Adipocyte (in vitro differentiated cells): ENCODE results near the gene ANLN.
A peak's percentile ranks its signal among the peaks of the same experiment; 100 is the strongest.
"Not testable (repeated sequence)": the region's sequence is repeated elsewhere in the genome, so short reads cannot be mapped to it uniquely, and the experiment has no call there.

Experiments used
- DNase-seq: peaks from one replicate; pipeline ENCODE4 v3.0.0-alpha.2; 2015; ENCODE audit warnings: low read depth
- H3K27me3 ChIP-seq: replicated peaks from 2 replicates; pipeline ENCODE4 v1.7.0; 2013; ENCODE audit warnings: mild to moderate bottlenecking, low read length, moderate library complexity; ENCODE audit not compliant: control insufficient read depth, insufficient read depth
- H3K36me3 ChIP-seq: 2 replicates; pipeline ENCODE4 v1.7.0; 2013; ENCODE audit warnings: low read length, mild to moderate bottlenecking, moderate library complexity; ENCODE audit not compliant: control insufficient read depth, insufficient read depth, severe bottlenecking
- H3K4me1 ChIP-seq: 2 replicates; pipeline ENCODE4 v1.7.0; 2013; ENCODE audit warnings: mild to moderate bottlenecking, low read length, moderate library complexity; ENCODE audit not compliant: control insufficient read depth, insufficient read depth
- H3K4me3 ChIP-seq: 2 replicates; pipeline ENCODE4 v1.7.0; 2013; ENCODE audit warnings: mild to moderate bottlenecking, low read length, moderate library complexity
- H3K9ac ChIP-seq: 2 replicates; pipeline ENCODE4 v1.7.0; 2013; ENCODE audit warnings: mild to moderate bottlenecking, low read length, moderate library complexity
- H3K9me3 ChIP-seq: 2 replicates; pipeline ENCODE4 v1.7.0; 2013; ENCODE audit warnings: mild to moderate bottlenecking, low read length, moderate library complexity; ENCODE audit not compliant: control insufficient read depth

Gene ANLN

GRCh38 chr7:36360244-36360643, 29.4 kb upstream of the ANLN start:
- Histone ChIP-seq H3K4me1 (no peaks in the 10 kb centered on the region), H3K9me3 (no peaks in the 10 kb centered on the region), H3K9ac (no peak overlapping the region), H3K27me3 (no peaks in the 10 kb centered on the region), H3K4me3 (no peak overlapping the region), H3K36me3 (no peaks in the 10 kb centered on the region)
- DNase-seq: no peak

- no peak for DNase-seq
- Histone ChIP-seq H3K4me3 (no peak overlapping the region), H3K9ac (no peak overlapping the region), H3K27me3 (no peaks in the 10 kb centered on the region), H3K4me1 (no peaks in the 10 kb centered on the region), H3K9me3 (no peaks in the 10 kb centered on the region), H3K36me3 (no peaks in the 10 kb centered on the region)
Measured at GRCh38 chr7:36361227-36361626, 28.4 kb upstream of the ANLN start.

GRCh38 chr7:36363515-36363914, 26.1 kb upstream of the ANLN start:
- Histone ChIP-seq H3K4me3 (no peak overlapping the region), H3K36me3 (no peaks in the 10 kb centered on the region), H3K4me1 (peaks cover 4% of the 10 kb centered on the region), H3K9me3 (no peaks in the 10 kb centered on the region), H3K27me3 (no peaks in the 10 kb centered on the region), H3K9ac (no peak overlapping the region)
- DNase-seq: no peak

GRCh38 chr7:36366005-36366717, 23.5 kb upstream of the ANLN start:
- H3K9ac ChIP-seq: peak overlapping the region; percentile 84
- no peak for DNase-seq
- H3K4me1 ChIP-seq: peaks cover 4% of the 10 kb centered on the region
- no peaks in the 10 kb centered on the region for H3K36me3 ChIP-seq
- H3K27me3 ChIP-seq: no peaks in the 10 kb centered on the region
- H3K9me3 ChIP-seq: no peaks in the 10 kb centered on the region
- H3K4me3 ChIP-seq: peak overlapping the region; percentile 97

GRCh38 chr7:36366718-36367560, 22.7 kb upstream of the ANLN start:
- H3K36me3 ChIP-seq: no peaks in the 10 kb centered on the region
- H3K4me1 ChIP-seq: peaks cover 4% of the 10 kb centered on the region
- H3K27me3 ChIP-seq: no peaks in the 10 kb centered on the region
- H3K4me3 ChIP-seq: peak overlapping the region; percentile 97
- peak overlapping the region; percentile 84 for H3K9ac ChIP-seq
- DNase-seq: peak; percentile 96
- H3K9me3 ChIP-seq: no peaks in the 10 kb centered on the region

- Histone ChIP-seq H3K9ac (peak overlapping the region; percentile 84), H3K4me1 (peaks cover 4% of the 10 kb centered on the region), H3K27me3 (no peaks in the 10 kb centered on the region), H3K36me3 (no peaks in the 10 kb centered on the region), H3K9me3 (no peaks in the 10 kb centered on the region), H3K4me3 (peak overlapping the region; percentile 97)
- no peak for DNase-seq
Measured at GRCh38 chr7:36367561-36368077, 22.0 kb upstream of the ANLN start.

- Histone ChIP-seq H3K9ac (no peak overlapping the region), H3K4me3 (no peak overlapping the region), H3K4me1 (peaks cover 4% of the 10 kb centered on the region), H3K36me3 (no peaks in the 10 kb centered on the region), H3K9me3 (no peaks in the 10 kb centered on the region), H3K27me3 (no peaks in the 10 kb centered on the region)
- DNase-seq: no peak
Measured at GRCh38 chr7:36368496-36368895, 21.2 kb upstream of the ANLN start.

- H3K4me3 ChIP-seq: no peak overlapping the region
- H3K9ac ChIP-seq: no peak overlapping the region
- DNase-seq: peak; percentile 72
- no peaks in the 10 kb centered on the region for H3K27me3 ChIP-seq
- H3K9me3 ChIP-seq: no peaks in the 10 kb centered on the region
- H3K4me1 ChIP-seq: peaks cover 4% of the 10 kb centered on the region
- no peaks in the 10 kb centered on the region for H3K36me3 ChIP-seq
Measured at GRCh38 chr7:36369171-36369570, 20.5 kb upstream of the ANLN start.

GRCh38 chr7:36370046-36370445, 19.6 kb upstream of the ANLN start:
- Histone ChIP-seq H3K9ac (no peak overlapping the region), H3K4me1 (peaks cover 4% of the 10 kb centered on the region), H3K36me3 (no peaks in the 10 kb centered on the region), H3K27me3 (no peaks in the 10 kb centered on the region), H3K4me3 (no peak overlapping the region), H3K9me3 (no peaks in the 10 kb centered on the region)
- no peak for DNase-seq

- Histone ChIP-seq H3K36me3 (no peaks in the 10 kb centered on the region), H3K4me3 (no peak overlapping the region), H3K27me3 (no peaks in the 10 kb centered on the region), H3K9me3 (no peaks in the 10 kb centered on the region), H3K9ac (no peak overlapping the region), H3K4me1 (peaks cover 4% of the 10 kb centered on the region)
- DNase-seq: peak; percentile 86
Measured at GRCh38 chr7:36372156-36372555, 17.5 kb upstream of the ANLN start.

GRCh38 chr7:36378555-36378954, 11.1 kb upstream of the ANLN start:
- not testable (repeated sequence) for H3K36me3 ChIP-seq, H3K27me3 ChIP-seq, H3K4me3 ChIP-seq, H3K9me3 ChIP-seq, H3K9ac ChIP-seq, H3K4me1 ChIP-seq, DNase-seq
